NCI-H146 (cell line): ENCODE measurements around the gene KAZN.
A peak's percentile ranks its signal among the peaks of the same experiment; 100 is the strongest.

ENCODE experiments used
- DNase-seq: peaks from one replicate; lab custom pipeline; 2025; lab: John Stamatoyannopoulos, UW

KAZN gene

DNA sequence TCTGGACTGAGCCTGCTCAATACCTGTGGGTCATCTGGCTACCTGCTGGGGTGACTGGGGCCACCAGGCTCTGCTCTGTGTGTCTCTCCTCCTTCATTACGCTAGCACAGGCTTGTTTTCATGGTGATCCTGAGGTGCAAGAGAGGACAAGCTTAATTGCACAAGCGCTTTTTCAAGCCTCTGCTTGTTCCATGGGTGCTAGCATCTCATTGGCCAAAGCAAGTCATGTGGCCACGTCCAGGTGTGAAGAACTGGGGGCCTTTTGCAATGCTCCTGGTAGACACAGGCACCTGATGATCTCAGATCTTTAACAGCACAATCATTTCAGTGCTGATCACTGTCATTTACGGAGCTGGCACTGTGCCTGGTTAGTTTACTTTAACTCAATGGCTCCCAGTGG, 114.6 kb downstream of the KAZN start:
- DNase-seq = peak; percentile 96

DNA sequence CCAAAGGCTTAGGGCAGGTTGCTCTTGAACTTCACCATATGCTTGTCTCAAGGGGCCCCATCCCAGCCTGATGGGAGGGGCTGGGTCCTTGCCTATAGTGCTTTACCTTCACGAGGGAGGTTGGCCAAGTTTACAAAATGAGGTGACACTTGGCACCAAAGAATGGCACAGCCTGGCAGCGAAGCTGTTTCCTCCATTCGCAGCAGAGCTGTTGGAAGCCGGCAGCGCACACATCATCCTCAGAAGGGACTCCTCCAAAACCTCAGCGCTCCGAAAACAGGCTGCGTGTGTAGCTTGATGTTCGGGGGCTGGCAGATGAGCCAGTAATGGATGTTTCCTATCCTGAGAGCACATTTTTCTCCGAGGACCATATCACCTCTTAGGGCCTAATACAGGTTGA, 116.8 kb downstream of the KAZN start:
- DNase-seq = no peak

- no peak for DNase-seq
These were observed 117.3 kb downstream of the KAZN start for GRCh38 chr1:14715802-14716201.

DNA sequence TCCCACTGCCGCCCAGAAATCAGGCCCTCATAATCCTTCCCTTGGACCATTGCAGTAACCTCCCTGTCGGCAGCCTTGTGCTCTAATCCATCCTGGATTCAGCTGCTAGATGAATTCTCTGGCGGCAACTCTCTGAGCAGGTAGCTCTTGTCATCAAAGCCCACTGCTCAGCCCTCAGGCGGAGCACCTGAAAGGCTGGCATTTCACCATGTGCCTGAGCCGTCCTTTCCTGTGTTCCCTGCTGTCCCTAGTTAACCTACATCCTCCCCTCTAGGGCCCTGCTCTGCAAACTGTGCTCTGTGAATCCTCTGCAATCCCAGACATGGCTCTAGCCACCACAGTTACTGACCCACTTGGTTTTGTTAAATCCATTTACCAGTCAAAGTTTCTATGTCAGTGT, 118.0 kb downstream of the KAZN start:
- DNase-seq = no peak

DNA sequence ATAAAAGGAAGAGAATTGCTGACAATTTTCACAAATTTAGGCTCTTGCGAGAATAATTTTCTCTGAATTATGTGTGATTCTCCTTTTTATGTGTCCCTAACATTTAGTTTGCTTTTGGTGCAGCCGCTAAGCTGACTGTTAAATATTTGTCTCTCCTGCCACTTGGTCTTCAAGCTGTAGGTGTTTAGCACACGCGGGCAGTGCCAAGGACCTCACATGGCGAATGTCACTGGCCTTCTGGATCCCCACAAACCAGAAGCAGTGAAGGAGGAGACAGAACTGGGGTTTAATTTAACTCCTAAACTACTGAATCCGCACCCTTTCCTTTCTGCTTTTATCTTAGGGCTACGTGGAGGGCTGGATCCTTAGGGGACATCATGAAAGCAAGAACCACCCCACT, 120.0 kb downstream of the KAZN start:
- no peak for DNase-seq

GRCh38 chr1:14723401-14723800, 124.9 kb downstream of the KAZN start:
- DNase-seq = no peak

GRCh38 chr1:14724246-14724645, 125.8 kb downstream of the KAZN start:
- DNase-seq = no peak

GRCh38 chr1:14724678-14725077, 126.2 kb downstream of the KAZN start:
- no peak for DNase-seq

DNA sequence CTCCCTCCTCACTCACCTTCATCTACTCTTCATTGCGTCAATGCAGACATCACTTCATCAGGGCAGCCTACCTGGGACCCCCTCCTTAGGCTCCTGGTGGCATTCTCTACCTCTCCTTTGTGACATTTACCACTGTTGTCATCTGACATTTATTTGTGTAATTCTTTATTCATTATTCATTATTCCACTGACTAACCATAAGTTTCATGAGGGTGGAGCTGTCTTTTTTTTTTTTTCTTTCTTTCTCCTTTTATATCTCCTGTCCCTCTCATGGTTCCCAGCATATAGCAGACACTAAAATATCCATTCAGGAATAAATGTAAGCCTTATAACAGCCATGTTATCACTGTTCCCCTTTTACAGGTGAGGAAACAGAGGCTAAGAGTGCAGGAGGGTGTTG, 126.8 kb downstream of the KAZN start:
- DNase-seq = no peak

DNA sequence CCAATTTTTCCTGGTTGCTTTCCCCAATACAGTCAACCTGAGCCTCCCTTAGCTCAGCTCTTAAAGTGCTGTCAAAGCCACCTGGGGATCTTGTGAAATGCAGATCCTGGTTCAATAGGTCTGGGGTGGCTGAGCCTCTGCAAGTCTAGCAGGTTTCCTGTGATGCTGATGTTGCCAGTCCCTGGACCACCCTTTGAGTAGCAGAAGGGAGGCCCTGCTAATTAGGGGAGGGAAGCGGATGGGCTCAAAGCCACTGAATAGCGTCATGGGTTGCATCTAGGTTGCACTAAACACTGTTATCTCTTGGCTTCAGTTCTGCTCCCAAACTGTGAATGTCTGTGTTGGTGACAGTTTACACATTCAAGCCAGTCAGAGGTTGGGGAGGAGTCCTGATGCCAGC, 127.2 kb downstream of the KAZN start:
- DNase-seq = peak; percentile 48

- no peak for DNase-seq
These were observed 128.1 kb downstream of the KAZN start for GRCh38 chr1:14726606-14727005.

DNA sequence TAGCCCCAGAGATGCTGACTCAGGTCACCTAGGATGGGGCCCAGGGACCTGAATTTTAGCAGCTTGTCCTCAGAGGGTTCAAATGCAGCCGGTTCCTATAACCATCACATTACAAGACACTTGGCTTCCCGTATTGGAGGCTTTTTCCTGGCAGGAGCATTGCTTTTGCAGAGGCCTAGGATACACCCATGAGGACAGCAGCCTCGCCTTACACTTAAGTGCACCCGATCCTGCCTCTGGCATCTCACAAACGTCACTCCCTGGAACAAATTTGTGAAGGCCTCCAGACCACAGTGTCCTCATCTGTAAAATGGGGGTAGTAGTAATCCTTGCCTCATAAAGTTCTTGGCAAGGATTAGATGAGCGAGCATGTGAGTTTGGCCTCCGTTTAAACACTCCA, 130.0 kb downstream of the KAZN start:
- no peak for DNase-seq

DNA sequence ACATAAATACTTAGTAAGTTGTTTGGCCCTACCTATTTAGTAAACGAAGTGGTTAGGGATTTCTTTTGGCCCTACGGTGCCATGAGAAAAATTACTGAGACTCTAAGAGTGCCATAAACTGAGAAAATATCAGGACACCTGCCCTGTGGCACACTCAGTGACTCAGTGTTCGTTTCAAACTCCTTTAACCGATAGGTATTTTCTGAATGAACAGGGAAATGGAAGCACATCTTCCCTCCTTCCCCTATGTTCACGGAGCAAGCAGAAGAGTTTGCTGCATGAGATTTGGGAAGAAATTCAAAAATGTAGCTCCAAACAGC, 134.2 kb downstream of the KAZN start:
- DNase-seq = no peak

- no peak for DNase-seq
These were observed 134.7 kb downstream of the KAZN start for GRCh38 chr1:14733048-14733778.

- no peak for DNase-seq
These were observed 135.3 kb downstream of the KAZN start for GRCh38 chr1:14733779-14734140.

DNA sequence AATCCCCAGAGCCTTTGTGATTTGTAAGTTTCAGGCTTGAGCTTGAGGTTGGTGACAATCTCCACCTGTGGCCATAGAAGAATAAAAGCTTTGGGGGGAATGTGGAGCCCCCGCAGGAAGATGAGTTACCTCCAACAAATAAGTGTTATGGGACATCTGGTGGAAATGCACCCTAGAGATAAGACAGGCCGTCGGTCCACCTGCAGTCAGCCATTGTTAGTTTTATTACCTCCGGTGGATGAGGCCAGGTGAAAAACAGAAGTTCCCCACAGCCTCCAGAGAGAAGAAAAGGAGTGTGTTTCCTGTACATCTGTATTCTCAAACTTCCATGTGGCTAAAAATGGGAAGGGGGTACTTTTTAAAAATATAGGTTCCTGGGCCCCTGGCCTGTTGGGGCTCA, 137.4 kb downstream of the KAZN start:
- peak; percentile 71 for DNase-seq

DNA sequence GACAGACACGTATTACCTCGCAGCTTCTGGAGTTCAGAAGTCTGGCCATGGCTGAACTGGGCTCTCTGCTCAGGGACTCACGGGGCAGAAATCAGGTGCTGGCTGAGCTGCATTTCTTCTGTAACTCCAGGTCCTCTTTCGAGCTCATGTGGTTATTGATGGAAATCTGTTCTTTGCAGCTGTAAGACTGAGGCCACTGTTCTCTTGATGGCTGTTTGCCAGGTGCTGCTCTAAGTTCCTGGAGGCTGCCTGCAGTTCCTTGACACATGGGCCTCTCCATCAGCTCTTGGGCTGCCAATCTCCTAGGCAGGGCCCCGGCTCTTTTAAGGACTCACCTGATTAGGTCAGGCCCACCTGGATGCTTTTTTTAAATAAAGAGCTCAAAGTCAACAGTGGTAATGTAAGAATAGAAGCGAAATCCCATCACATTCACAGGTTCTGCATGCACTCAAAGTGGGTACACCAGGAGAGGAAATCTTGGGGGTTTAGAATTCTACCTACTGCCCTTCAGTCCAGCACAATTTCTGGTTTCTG, 139.1 kb downstream of the KAZN start:
- no peak for DNase-seq

GRCh38 chr1:14738235-14738634, 139.8 kb downstream of the KAZN start:
- DNase-seq = peak; percentile 78

DNA sequence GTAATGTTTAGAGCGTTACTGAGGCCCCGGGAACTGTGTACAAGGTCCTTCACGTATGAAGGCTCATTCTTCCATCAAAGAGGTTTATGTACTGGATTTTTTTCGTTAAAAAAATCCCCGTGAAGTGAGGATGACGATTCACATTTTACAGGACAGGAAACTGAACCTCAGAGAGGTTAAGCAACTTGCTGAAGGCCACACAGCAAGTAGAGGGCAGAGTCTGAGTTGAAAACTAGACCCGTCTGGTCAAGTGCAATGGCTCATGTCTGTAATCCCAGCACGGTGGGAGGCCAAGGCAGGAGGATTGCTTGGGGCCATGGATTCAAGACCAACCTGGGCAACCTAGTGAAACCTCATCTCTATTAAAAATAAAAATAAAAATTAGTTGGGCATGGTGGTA, 140.2 kb downstream of the KAZN start:
- DNase-seq = no peak

DNA sequence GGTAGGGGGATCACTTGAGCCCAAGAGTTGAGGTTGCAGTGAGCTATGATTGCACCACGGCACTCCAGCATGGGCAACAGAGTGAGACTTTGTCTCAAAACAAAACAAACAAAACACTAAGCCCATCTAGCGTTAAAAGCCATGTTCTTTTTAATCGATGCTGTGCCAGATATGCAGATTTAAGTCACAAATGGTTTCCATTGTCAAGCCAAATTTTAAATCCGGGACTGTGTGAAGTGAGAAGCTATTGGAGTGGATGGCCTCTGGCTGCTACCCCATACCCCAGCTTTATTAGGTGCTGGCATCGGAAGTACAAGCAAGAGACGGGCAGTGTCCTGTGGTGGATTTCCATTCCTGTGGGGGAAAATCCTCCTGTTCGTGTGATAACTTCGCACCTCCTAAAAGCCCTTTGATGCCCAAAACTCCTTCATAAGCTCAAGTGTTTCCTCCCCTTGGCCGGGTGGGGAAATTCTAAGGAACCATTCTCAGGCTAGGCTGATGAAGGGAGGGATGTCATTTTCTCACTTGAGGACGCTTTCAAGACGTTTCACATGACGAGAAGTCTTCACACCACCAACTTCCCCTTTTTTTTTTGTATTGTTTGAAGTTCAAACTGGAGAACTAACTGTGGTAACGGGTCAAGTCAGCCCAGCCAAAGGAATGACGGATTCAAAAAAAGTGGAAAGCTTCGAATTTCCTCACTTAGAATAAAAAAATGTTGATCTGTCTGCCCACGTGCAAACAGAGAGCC, 140.8 kb downstream of the KAZN start:
- no peak for DNase-seq

DNA sequence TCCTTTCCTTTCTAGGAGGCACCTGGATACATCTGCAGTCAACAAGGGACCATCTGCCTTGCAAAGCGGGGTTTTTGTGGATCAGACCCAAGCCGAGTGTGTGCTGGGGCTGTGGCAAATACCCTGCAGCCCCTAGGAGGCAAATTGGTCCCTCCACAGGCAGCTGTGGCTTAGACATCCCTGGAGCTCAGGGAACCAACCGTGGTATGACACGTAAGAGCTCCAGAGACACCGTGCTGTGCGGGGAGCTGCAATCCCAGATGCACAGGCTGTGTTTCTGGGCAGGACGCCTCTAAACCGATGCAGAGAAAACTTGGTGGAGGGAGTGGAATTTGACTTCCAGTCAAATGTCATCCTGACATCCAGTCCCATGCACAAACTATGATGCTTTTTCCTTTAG, 141.5 kb downstream of the KAZN start:
- peak; percentile 7 for DNase-seq

DNA sequence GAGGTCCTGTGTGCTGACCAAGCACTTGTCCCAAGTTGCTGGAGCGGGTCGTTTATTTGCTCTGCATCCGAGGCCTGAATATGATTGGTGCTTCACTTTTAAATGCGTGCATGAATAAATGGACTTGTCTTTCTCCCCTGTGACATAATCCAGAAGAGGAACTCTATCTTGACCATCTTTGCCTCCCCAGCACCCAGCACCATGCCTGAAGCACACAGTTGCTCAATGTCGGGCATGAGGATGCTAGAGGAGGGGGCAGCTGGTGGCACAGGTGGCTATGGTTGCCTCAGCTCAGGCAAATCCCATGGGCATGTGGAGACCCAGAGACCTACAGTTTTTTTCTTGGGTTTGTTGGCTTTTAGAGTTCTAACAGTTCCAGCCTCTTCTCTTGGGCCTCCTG, 142.6 kb downstream of the KAZN start:
- DNase-seq = no peak

- no peak for DNase-seq
These were observed 143.0 kb downstream of the KAZN start for GRCh38 chr1:14741532-14741931.
